HEK293T (cell line): ENCODE data around the gene NEGR1.

Experiments used
- BHLHE40 ChIP-seq: fragments of 450-650 bp; IDR thresholded peaks from 2 replicates; pipeline ENCODE4 v1.6.1; 2016; ENCODE audit warnings: mild to moderate bottlenecking, moderate library complexity, borderline replicate concordance
- CTBP1 ChIP-seq: fragments of 450-650 bp; IDR thresholded peaks from 2 replicates; pipeline ENCODE4 v1.6.1; 2016; ENCODE audit warnings: borderline replicate concordance
- ELF4 ChIP-seq: fragments of 450-650 bp; IDR thresholded peaks from 2 replicates; pipeline ENCODE4 v1.6.1; 2017; ENCODE audit warnings: antibody characterized with exemption
- FOXK2 ChIP-seq: fragments of 450-650 bp; IDR thresholded peaks from 2 replicates; pipeline ENCODE4 v1.6.1; 2016; ENCODE audit warnings: mild to moderate bottlenecking
- FOXM1 ChIP-seq: fragments of 450-650 bp; IDR thresholded peaks from 2 replicates; pipeline ENCODE4 v1.6.1; 2017; ENCODE audit warnings: mild to moderate bottlenecking, borderline replicate concordance
- SUZ12 ChIP-seq: fragments of 450-650 bp; IDR thresholded peaks from 2 replicates; pipeline ENCODE4 v1.6.1; 2016; ENCODE audit warnings: mild to moderate bottlenecking
- TARDBP ChIP-seq: fragments of 450-650 bp; IDR thresholded peaks from 2 replicates; pipeline ENCODE4 v1.6.1; 2016
- ZNF384 ChIP-seq: fragments of 450-650 bp; IDR thresholded peaks from 2 replicates; pipeline ENCODE4 v1.6.1; 2016

DNA sequence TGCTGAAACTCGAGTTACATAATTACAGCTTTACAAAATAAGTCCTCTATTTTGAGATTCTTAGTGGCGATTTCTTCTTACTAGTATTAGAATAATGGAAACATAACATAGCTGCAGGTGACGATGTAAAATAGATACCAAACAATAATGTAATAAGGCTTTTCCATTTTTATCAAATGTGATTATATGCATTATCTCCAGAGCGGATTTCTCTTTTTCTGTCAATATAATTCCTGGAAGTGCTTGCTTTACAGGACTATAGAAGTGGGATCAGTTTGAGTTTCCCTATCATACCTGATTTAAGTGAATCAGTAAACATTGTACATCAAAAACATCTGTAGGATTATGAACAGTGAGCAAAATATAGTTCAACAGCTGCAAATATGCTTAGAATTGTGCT is 442.5 kb downstream of the NEGR1 start:
- TF ChIP-seq FOXK2 (no peak), ELF4 (no peak), BHLHE40 (no peak), ZNF384 (no peak), SUZ12 (no peak), TARDBP (no peak), FOXM1 (no peak), CTBP1 (no peak)
